Stimulated activated CD4-positive, alpha-beta T cell treated with anti-CD3 and anti-CD28 coated beads, Interleukin-2, amount 100 ng/mL, for 24 hours (primary cell): ENCODE results near the gene SYK.
"Not testable (repeated sequence)": the region's sequence is repeated elsewhere in the genome, so short reads cannot be mapped to it uniquely, and the experiment has no call there.

Experiments
- DNase-seq, 2 donors: peaks; one replicate each; pipeline ENCODE4 v3.0.0-alpha.2; 2020

SYK gene

DNA sequence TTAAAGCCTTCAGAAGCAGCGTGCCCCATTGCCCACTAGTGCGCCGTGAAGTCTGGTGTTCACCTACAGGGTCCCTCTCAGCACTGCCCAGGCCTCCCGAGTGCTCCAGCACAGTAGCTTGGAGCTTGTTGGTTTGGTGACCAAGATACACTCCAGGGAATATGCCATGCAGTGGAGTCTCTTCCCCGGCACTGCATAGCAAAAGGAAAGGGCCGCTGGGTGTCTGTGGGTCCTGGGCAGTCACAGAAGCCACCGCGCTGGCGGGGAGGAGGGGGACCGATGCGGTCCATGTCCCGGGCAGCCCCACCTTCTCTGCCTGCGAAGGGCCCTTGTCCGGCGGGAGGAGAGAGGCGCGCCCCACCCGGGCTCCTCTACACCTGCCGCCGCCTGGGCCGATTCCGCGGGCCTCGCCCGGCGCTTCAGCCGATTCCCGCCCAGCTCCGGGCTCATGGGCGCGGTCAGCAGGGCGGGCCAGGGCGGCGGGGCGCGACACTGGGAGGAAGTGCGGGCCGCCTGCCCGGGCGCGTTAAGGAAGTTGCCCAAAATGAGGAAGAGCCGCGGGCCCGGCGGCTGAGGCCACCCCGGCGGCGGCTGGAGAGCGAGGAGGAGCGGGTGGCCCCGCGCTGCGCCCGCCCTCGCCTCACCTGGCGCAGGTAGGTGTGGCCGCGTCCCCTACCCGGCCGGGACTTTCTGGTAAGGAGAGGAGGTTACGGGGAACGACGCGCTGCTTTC is at the start of gene SYK:
SYK (plus strand) TSS at position 579 of the 732 bp plus-strand sequence. CDS start 42,080 bp downstream, outside the sequence.
- DNase-seq: peak in 1 of 2 donors; percentile 20

GRCh38 chr9:90755514-90756371 is 45.9 kb upstream of the SYK start:
- peak; percentile 67 to 68 for DNase-seq

DNA sequence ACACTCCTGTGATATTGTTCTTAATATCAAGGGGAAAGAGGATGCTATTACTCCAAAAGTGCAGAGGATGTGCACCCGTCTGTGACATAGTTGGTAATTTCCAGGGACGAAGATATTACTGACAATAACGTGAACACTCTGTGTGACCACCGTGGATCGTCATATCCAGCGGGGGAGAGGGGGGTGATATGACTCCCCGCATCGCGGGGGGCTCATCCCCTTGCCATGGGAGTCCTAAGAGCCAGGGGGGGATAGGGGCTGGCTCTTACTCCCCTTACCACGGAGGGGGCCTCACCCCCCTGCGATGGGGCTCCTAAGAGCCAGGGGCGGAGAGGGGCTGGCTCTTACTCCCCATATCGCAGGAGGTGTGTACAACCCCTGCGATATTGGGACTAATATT is 41.0 kb upstream of the SYK start:
- not testable (repeated sequence) for DNase-seq

- no peak for DNase-seq
These were observed 34.9 kb upstream of the SYK start for GRCh38 chr9:90766731-90767130.

GRCh38 chr9:90767523-90768100 is 34.0 kb upstream of the SYK start:
- DNase-seq: no peak

DNA sequence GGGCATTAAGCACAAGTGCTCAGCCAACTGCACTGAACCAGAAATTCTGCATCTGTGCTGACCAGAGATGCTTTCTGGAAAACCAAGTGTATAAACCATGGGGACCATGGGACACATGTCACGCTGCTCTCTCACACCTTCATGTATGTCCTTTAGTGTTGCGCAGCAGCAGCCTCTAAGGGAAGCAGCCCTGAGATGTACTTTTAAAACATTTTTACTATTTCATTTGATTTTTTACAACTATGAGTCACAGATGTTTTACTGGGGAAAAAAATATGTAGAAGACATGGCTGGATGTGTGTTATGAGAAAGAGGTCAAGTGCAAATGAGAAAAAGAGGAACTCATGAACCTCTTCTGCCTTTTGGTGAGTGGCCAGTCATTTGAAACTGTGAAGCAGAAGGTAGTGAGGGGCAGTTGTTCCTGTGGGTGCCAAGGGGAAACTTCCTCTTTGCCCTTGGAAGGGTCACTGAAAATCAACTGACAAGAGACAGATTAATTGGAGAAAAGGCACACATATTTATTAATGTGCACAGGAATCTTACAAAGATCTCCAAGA is 31.4 kb upstream of the SYK start:
- DNase-seq: no peak

- DNase-seq: no peak
These were observed 30.7 kb upstream of the SYK start for GRCh38 chr9:90770927-90771326.

DNA sequence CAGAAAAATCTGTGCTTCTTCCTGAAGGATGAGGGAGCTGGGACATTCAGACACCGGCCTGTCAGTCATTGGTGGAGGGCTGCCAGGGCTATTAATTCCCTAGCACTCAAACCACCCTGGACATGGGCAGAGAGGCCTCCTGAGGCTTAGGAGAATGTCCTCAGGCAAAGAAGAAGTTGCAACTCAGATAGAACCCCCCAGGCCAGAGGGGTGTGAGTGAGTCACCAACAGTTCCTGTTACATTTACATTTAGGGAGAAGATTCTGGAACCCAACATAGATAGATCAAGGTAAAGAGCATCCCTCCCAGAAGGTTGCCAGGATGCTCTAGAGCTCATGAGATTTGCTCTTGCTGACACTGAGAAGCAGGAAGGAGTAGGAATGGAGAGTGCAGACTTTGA is 29.2 kb upstream of the SYK start:
- no peak for DNase-seq

GRCh38 chr9:90773617-90774016 is 28.0 kb upstream of the SYK start:
- no peak for DNase-seq

DNA sequence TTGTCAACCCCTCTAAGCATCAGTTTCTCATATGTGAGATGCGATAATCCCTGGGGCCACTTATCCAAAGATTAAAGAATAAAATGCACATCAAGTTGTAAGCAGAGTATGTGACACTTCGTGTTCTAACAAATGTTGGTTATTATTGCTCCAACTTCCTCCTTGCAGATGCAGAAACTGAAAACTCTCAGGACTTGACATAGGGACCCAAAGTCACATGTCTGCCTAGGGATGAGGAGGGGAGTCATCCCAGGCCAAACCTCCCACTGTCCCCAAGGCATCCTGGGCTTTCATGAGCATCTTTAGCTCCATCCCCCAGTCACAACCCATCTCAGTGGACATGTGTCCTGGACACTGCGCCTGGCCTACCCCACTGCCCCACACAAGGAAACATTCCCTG is 27.5 kb upstream of the SYK start:
- DNase-seq: no peak

DNA sequence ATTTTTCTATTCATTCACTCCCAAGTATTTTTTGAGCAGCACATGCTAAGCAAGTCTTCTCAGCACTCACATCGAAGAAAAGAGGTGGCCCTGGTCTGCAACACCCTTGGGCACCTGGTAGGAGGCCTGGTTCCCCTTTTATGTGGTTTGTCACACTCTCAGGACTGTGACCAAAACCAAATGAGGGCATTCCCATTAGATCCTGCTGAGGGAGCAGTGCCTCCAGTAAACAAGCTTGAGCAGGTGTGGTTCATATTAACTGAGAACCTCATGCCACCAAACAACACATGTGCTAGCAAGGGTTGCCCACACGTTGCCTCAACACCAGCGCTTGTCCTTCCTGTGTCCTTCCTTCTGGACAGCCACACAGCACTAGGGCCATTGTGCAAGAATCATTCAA is 26.9 kb upstream of the SYK start:
- DNase-seq: no peak

DNA sequence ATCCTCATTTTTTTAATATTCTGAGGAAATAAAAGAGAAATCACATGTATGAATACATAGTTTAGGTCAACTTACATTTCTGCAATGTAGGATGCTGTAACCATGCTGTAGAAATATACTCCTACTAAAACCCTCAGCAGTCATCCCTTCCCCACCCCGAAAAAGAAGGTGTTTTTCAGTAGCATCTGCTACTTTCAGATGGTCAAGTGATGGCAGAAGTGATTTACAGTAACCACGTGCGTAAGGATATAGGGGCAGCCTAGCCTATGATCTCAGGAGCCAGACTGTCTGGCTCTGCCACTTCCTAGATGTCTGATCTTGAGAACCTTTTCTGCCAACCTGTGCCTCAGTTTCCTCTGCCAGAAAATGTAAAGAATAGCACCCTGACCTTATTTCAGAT is 26.0 kb upstream of the SYK start:
- no peak for DNase-seq

DNA sequence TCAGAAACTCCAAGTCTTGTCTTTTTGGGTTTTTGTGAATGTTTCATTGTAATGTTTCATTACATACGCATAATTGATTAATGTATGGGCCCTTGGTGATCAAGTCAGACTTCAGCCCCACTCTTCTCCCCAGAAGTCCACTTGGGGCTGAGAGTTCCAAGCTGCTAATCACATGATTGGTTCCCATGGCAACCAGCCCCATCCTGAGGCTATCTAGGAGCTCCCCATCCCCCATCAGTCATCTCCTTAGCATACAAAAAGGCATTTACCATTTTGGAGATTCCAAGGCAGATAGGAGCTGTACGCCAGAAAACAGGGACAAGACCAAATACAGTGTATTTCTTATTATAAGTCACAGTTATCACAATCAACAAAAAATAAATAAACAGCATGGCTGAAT is 22.9 kb upstream of the SYK start:
- no peak for DNase-seq

- DNase-seq: no peak
These were observed 18.1 kb upstream of the SYK start for GRCh38 chr9:90783552-90783951.

DNA sequence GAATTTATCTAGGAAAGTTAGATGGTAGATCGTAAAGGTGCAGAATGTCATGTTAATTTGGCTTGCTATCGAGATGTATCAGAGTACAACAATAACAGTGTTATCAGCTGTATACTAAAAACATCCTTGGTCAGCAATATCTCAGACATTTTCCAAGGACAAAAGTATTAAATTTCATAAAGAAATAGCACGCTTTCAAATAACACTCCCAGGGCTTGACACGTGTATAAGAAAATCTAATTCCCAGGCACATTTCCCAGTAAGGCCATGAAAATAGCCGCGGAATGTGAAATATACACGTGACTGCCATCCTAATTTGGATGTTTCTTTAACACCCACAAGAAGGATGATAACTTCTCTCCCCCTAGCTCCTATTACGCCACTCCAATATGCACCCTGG is 17.7 kb upstream of the SYK start:
- no peak for DNase-seq

GRCh38 chr9:90787771-90788460 is 13.7 kb upstream of the SYK start:
- no peak for DNase-seq

- not testable (repeated sequence) for DNase-seq
These were observed 13.1 kb upstream of the SYK start for GRCh38 chr9:90788527-90788926.

GRCh38 chr9:90789408-90789807 is 12.2 kb upstream of the SYK start:
- no peak for DNase-seq

DNA sequence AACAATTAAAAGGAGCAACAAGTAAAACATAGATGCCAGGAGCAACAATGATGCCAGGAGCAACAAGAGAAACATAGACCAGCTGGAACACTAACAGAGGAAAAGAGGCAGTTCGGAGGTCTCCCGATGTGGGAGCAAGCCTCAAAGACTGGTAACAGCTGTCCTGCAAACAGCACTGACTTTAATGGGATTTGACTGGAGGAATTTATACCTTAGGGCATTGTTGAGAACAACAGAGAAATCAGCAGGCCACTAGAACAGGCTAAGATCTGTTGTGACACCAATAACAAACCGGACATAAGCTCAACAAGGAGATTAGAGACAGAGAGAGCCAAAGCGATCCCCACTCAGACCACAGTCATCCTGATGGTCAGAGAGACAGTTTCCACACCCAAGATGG is 11.8 kb upstream of the SYK start:
- no peak for DNase-seq

GRCh38 chr9:90793024-90793423 is 8.6 kb upstream of the SYK start:
- DNase-seq: not testable (repeated sequence)

DNA sequence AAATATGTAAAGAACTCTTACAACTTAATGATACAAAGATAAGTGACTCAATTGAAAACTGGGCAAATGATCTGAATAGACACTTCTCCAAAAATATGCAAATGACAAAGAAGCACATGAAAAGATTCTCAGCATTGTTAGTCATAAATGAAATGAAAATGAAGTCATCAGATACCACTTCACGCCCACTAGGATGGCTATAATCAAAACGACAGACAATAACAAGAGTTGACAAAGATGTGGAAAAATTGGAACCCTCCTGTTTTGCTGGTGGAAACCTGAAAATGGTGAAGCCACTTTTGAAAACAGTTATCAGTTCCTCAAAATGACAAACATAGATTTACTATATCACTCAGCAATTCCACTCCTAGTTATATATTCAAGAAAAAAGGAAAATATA is 7.9 kb upstream of the SYK start:
- DNase-seq: no peak

GRCh38 chr9:90795084-90795483 is 6.5 kb upstream of the SYK start:
- DNase-seq: no peak

DNA sequence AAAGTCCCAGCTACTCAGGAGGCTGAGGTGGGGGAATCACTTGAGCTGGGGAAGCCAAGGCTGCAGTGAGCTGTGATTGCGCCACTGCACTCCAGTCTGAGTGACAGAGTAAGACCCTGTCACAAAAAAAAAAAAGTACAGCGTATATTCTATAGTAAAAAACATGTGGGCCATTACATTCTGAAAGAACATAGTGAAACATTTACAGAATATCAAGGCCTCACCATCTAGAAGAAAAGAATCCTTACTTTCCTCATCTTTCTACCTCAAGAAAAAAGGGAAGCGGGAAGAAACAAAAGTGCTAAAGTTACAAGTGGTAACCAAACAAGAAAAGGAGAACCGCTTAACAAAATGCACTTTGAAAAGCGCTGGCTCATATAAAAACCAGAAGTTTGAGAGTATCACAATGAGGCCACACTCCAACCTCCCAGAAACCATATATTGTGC is 5.7 kb upstream of the SYK start:
- DNase-seq: no peak
